Measurements from ENCODE around the gene POU6F2. TPM values are rescaled to one million over a fixed set of nuclear protein-coding genes. Genes with fewer than 3 reads are reported as not detected.

POU6F2 gene
- total and polyA plus RNA-seq, 2 of the 4 experiments (the other 2 are of a cell fraction) = not detected

DNA sequence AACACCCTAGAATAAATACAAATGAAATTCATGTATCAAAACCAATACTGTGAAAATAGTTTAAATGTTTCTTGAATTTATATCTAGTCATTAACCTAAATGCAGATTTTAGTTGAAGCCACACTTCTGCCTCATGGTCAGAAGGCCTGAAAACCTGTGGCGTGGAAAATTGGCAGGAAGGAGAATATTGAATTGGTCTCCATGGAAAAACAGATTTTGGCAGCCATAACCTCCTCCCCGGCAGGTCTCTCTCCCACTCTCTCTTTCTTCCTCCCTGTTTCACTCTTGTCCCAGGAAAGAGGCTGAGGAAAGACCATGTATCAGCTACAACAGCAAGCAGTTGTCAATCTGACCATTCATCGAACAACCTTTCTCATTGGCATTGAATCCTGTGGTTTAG is 427.9 kb downstream of the POU6F2 start:
- Histone ChIP-seq H2BK15ac (ENCODE audit: low read depth, low read length) (no peak overlapping the region), H3K36me3 (ENCODE audit: control insufficient read depth, insufficient read depth, low read length) (no peaks in the 10 kb centered on the region), H3K4me3 (ENCODE audit: insufficient read depth, low read depth, low read length) (no peak overlapping the region), H3K79me1 (ENCODE audit: low read depth in 1 of 2, low read length in 2 of 2) (no peaks in the 10 kb centered on the region), H2BK20ac (ENCODE audit: low read depth, low read length) (no peak overlapping the region), H2BK120ac (ENCODE audit: low read depth, low read length) (no peak overlapping the region), H3K18ac (ENCODE audit: low read depth, low read length) (no peak overlapping the region), H3K27ac (ENCODE audit: insufficient read depth, low read length) (no peak overlapping the region), H3K9me1 (ENCODE audit: insufficient read depth, low read length) (no peaks in the 10 kb centered on the region), H3K4me2 (ENCODE audit: low read depth, low read length) (no peak overlapping the region), H2AFZ (replicated peaks; ENCODE audit: low read length, poor library complexity) (no peak overlapping the region), H3K4me1 (ENCODE audit: control insufficient read depth, insufficient read depth, low read length) (no peaks in the 10 kb centered on the region), H3K4ac (ENCODE audit: low read depth, low read length) (no peak overlapping the region), H3K14ac (replicated peaks; ENCODE audit: low read depth, low read length) (no peak overlapping the region), H4K20me1 (ENCODE audit: insufficient read depth, low read length) (no peaks in the 10 kb centered on the region), H3K9ac (ENCODE audit: low read depth, low read length) (no peak overlapping the region), H2AK5ac (ENCODE audit: low read depth, low read length) (no peak overlapping the region), H2BK5ac (ENCODE audit: low read depth, low read length, poor library complexity, severe bottlenecking) (no peak overlapping the region), H4K91ac (ENCODE audit: insufficient read depth, low read depth, low read length) (no peak overlapping the region), H2AK9ac (replicated peaks; ENCODE audit: low read depth, low read length, poor library complexity) (no peak overlapping the region), H4K5ac (ENCODE audit: low read depth, low read length) (no peak overlapping the region), H3K56ac (ENCODE audit: extremely low read depth, insufficient read depth, low read length) (no peak overlapping the region), H3K9me3 (ENCODE audit: control insufficient read depth, insufficient read depth, low read length) (no peaks in the 10 kb centered on the region), H3K27me3 (ENCODE audit: control insufficient read depth, insufficient read depth, low read length) (no peaks in the 10 kb centered on the region), H3K23ac (ENCODE audit: low read depth, low read length) (no peak overlapping the region), H4K8ac (ENCODE audit: low read depth in 2 of 2, low read length in 2 of 2) (no peak overlapping the region)
- intact Hi-C loops (cut with micrococcal nuclease) = no loop called here
- ChIA-PET POLR2A (ENCODE audit: unreplicated experiment) (no interaction called here), CTCF (no interaction called here)
- DNase-seq = no peak
- TF ChIP-seq MAZ (IDR thresholded peaks at IDR 0.05; ENCODE audit: borderline replicate concordance, low read depth, low read length) (no peak), RCOR1 (IDR thresholded peaks at IDR 0.05; ENCODE audit: insufficient replicate concordance, low read length) (no peak), MXI1 (IDR thresholded peaks at IDR 0.05; ENCODE audit: borderline replicate concordance, low read depth, low read length) (no peak), RAD21 (IDR thresholded peaks at IDR 0.05; ENCODE audit: low read length) (no peak), NFE2L2 (IDR thresholded peaks at IDR 0.05; ENCODE audit: low read depth, low read length) (no peak), SMC3 (IDR thresholded peaks at IDR 0.05; ENCODE audit: low read depth, low read length) (no peak), RFX5 (IDR thresholded peaks at IDR 0.05; ENCODE audit: low read depth, low read length) (no peak), FOS (IDR thresholded peaks at IDR 0.05; ENCODE audit: low read depth, low read length) (no peak), MAFK (IDR thresholded peaks at IDR 0.05; ENCODE audit: low read depth, low read length) (no peak), BHLHE40 (IDR thresholded peaks at IDR 0.05; ENCODE audit: low read depth, low read length) (no peak), POLR2A (IDR thresholded peaks at IDR 0.05; ENCODE audit: low read depth, low read length) (no peak)
- TF ChIP-seq, protein P1, sequence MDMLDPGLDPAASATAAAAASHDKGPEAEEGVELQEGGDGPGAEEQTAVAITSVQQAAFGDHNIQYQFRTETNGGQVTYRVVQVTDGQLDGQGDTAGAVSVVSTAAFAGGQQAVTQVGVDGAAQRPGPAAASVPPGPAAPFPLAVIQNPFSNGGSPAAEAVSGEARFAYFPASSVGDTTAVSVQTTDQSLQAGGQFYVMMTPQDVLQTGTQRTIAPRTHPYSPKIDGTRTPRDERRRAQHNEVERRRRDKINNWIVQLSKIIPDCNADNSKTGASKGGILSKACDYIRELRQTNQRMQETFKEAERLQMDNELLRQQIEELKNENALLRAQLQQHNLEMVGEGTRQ (IDR thresholded peaks at IDR 0.05; ENCODE audit: low read depth, low read length) = no peak
- TF ChIP-seq, protein P2, sequence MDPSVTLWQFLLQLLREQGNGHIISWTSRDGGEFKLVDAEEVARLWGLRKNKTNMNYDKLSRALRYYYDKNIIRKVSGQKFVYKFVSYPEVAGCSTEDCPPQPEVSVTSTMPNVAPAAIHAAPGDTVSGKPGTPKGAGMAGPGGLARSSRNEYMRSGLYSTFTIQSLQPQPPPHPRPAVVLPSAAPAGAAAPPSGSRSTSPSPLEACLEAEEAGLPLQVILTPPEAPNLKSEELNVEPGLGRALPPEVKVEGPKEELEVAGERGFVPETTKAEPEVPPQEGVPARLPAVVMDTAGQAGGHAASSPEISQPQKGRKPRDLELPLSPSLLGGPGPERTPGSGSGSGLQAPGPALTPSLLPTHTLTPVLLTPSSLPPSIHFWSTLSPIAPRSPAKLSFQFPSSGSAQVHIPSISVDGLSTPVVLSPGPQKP (IDR thresholded peaks at IDR 0.05; ENCODE audit: borderline replicate concordance, low read depth, low read length) = no peak
- TF ChIP-seq, protein P3, sequence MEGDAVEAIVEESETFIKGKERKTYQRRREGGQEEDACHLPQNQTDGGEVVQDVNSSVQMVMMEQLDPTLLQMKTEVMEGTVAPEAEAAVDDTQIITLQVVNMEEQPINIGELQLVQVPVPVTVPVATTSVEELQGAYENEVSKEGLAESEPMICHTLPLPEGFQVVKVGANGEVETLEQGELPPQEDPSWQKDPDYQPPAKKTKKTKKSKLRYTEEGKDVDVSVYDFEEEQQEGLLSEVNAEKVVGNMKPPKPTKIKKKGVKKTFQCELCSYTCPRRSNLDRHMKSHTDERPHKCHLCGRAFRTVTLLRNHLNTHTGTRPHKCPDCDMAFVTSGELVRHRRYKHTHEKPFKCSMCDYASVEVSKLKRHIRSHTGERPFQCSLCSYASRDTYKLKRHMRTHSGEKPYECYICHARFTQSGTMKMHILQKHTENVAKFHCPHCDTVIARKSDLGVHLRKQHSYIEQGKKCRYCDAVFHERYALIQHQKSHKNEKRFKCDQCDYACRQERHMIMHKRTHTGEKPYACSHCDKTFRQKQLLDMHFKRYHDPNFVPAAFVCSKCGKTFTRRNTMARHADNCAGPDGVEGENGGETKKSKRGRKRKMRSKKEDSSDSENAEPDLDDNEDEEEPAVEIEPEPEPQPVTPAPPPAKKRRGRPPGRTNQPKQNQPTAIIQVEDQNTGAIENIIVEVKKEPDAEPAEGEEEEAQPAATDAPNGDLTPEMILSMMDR (conservative IDR thresholded peaks at IDR 0.05; ENCODE audit: low read depth, low read length) = no peak
- BruUV-seq (replicated peaks) = no TSS peak
- no peak for ATAC-seq (ENCODE audit: low read depth)
- in situ Hi-C loops (cut with MboI; ENCODE audit: low sequenced_read_pairs) = no loop called here
- dilution Hi-C loops (cut with HindIII; ENCODE audit: low sequenced_read_pairs, unreplicated experiment) = no loop called here
- no CpG with 5 or more reads among the region's 3 CpGs for WGBS, 2 experiments (ENCODE audit: extremely low coverage in 2 of 2, insufficient read length in 1 of 2)

Data from IMR-90 (cell line).